Left lobe of liver (tissue), 2 donors: ENCODE results near the gene VSIG10L. TPM values are rescaled to one million over a fixed set of nuclear protein-coding genes. Genes with fewer than 3 reads are reported as not detected.

Source experiments
- ATAC-seq: fragments of 200-7000 bp; cut with Tn5 transposase; one replicate; pipeline ENCODE4 v1.9.1; 2020; ENCODE audit warnings: mild to moderate bottlenecking, moderate library complexity
- DNase-seq: peaks from one replicate; pipeline ENCODE4 v3.0.0-alpha.2; 2020; ENCODE audit warnings: low spot score
- total RNA-seq: library from RNA; stranded (reverse); gene quantifications from one replicate; pipeline ENCODE4 v1.2.1, GENCODE V29; 2021
- donor health status: DM: no; HTN: no; CAD: no; lungs with moderate emphysema.
- donor health status: DM: no; HTN: yes; CAD: no.

The VSIG10L gene
- total RNA-seq: 1.8 TPM

DNA sequence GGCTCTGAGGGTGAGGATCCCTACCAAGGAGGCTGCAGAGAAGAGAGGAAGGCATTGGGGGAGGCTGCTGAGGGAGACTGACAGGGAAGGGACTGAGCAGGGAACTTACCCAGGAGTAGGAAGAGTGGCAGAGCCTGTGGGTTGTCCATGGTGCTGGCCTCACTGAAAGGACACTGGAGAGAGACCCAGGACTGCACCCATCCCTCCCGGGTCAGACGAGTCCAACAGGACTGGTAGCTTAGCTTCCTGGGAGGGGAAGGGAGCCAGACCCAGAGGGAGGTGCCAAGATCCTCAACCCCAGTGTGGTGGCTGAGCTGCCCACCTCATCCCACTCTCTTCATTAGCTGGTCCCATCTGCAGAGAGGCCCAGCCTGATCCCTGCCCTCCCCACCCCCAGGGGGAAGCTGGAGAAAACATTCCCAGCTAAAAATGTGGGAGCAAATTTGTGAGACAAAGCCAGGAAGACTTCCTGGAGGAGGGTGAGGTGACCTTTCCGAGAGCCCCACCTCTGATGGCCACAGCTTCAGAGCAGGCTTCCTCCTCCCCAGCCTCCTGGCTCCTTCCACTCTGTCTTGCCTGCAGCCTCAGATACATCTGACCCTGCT is at the start of gene VSIG10L:
VSIG10L (minus strand) TSS at position 164 of the 605 bp plus-strand sequence; CDS start at position 149, 15 bp downstream.
- DNase-seq (no peak), ATAC-seq (no peak)

DNA sequence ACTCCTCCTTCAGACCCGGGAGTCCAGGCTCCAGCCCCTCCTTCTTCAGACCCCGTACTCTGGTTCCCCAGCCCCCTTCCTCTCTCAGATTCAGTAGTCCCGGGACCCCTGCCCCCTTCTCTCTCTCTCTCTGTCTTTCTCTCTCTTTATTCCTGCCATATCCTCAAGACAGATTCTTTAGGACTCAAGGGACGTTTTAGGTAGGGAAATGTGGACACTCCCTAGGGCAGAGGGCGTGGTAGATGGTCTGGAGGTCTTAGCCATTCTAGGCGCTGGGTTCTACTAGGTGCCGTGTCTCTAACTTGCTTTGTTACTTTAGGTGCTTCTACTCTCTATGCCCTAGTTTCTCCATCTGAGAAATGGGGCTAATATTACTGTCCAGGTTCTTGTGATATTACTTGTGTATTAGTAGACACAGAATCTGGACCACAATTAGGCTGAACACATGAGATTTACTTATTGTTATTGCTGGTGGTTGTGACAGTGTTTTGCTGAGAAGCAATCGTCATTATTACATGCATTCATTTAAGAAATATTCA is 49.2 kb upstream of the VSIG10L start:
- ATAC-seq (no peak), DNase-seq (no peak)

DNA sequence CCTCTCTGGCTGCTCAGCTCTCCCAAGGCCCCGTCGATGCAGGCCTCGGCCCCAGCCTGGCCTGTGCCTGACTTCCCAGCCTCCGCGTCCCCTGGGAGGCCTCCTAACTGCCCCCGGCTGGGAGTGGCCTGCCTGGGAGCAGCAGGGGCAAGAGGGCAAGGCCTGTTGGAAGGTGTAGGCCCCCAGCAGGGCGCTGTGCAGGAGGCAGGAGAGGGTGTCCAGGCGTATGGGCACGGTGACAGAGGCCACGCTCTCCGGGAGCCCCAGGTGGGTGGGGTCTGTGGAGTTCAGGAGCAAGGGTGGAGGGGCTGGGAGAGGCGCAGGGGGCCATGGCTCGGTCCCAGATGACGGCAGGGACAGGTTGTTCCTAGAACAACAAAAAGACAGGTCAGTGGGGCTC is 47.2 kb upstream of the VSIG10L start:
- DNase-seq: no peak
- ATAC-seq: no peak

DNA sequence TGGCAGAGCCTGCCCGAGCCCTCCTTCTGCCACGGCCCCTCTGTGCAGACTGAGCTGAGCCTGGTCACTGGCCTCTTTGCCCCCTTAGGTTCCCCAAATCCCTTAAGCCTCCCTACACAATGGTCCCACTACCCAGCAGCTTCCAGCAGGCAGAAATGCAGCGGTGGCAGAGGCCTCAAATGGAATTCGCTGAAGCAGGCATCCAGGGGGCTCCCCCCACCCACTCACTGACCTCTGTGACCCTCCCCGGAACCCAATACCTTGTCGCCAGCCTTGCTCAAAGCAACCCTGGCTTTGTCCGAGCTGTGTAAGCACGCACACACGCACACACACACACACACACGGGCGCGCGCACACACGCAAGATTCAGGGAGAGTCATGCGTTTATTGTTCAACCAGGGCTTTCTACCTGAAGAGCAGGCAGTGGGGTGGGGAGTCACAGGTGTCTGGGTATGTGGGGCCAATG is 46.0 kb upstream of the VSIG10L start, which contains the start of gene LIM2:
LIM2 (minus strand) TSS at position 51 of the 466 bp plus-strand sequence. CDS start 531 bp downstream, outside the sequence.
- DNase-seq (no peak), ATAC-seq (no peak)

DNA sequence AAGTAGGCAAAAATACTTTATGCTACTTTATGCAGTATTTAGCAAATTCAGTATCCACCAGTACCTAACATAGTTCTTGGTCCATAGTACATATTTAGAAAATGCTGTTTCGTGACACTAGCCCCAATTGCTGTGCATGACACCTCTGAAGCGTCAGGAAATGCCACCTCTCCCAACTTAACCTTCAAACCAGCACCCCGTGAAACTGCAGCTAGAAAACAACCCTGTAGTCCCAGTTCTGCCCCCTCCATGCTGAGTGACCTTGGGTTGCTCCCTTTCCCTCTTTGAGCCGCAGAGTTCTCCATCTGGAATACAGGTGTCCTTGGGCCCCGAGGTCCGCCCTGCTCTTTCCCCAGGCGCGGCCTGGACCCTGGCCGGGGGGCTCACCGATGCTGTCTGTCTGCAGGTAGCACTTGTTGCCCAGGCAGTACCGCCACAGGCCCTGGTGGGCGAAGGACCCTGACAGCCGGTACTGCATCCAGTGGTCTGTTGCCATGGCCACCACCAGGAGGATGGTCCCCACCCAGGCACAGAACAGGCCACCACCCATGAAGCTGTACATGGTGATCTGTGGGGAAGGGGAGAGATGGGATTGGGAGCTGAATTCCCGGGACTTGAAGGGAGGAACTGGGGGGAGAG is 45.1 kb upstream of the VSIG10L start:
- DNase-seq: no peak
- no peak for ATAC-seq

DNA sequence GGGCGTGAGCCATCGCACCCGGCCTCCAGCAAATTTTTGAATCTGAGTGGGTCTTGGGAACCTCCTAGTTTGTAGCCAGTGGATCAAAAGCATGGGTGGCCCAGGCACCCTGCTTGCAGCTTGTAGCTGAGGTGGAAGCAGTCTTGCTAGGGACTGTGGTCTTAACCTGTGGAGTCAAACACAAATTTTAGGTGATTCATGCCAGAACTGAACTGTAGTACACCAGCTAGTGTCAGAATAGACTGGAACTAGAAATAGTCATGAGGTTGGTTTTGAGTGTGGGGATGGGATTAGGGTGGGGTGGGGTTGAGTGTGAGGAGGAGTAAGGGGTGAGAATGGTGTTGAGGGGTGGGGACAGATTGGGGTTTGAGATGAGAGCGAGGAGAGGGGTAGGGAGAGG is 40.1 kb upstream of the VSIG10L start:
- ATAC-seq (no peak), DNase-seq (no peak)

DNA sequence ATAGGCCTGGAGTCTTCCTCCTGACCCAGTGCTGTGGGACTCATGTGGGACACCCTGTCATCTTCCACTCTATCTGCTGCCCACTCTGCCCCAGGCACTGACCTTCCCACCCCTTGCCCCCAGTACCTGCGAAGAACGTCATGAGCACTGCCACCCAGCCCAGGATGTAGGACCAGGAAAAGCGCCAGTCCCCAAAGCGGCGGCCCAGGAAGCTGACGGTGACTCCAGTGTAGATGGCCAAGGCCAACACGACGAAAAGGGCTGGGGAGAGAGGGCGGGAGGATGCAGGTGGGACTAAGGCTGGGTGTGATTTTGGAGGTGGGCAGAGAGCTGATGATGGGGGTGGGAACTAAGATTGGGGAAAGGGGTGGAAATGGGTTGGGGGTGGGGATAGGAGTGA is 38.4 kb upstream of the VSIG10L start:
- DNase-seq (no peak), ATAC-seq (no peak)

DNA sequence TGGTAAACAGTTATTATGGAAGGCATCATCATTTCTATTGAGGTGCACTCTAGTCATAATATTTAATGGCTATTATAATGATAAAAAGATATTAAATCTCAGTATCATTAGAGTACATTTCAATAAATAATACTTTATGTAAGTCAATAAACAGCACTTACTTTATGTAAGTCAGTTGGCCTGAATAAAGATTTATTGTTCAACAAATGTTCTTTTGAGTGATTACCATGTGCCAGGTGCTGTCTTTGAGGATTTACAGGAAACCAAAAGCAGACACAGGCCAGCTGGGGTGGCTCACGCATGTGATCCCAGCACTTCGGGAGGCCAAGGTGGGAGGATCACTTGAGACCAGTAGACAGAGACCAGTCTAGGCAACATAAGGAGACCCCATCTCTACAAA is 35.5 kb upstream of the VSIG10L start:
- ATAC-seq (no peak), DNase-seq (no peak)

DNA sequence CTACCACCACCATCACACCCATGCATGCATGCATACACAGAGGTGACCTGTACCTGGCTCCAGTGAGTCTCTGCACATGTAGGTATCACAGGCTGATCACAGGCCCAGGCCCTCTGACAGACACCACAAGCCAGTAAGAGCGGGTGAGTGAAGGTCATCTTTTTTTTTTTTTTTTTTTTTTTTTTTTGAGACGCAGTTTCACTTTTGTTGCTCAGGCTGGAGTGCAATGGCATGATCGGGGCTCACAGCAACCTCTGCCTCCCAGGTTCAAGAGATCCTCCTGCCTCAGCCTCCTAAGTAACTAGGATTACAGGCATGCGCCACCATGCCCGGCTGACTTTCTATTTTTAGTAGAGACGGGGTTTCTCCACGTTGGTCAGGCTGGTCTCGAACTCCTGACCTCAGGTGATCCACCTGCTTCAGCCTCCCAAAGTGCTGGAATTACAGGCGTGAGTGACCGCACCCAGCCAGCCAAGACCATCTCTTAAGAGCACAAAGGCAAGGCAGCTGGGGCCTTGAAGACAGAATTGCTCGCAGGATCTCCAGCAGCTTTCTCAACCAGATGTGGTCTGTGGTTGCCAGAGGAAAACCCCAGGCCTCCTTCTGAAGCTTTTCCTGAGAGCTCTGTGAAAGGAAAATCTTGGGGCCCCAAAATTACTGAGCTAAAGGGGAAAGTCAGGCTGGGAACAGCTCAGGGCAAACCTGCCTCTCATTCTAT is 33.7 kb upstream of the VSIG10L start:
- DNase-seq (no peak), ATAC-seq (no peak)

DNA sequence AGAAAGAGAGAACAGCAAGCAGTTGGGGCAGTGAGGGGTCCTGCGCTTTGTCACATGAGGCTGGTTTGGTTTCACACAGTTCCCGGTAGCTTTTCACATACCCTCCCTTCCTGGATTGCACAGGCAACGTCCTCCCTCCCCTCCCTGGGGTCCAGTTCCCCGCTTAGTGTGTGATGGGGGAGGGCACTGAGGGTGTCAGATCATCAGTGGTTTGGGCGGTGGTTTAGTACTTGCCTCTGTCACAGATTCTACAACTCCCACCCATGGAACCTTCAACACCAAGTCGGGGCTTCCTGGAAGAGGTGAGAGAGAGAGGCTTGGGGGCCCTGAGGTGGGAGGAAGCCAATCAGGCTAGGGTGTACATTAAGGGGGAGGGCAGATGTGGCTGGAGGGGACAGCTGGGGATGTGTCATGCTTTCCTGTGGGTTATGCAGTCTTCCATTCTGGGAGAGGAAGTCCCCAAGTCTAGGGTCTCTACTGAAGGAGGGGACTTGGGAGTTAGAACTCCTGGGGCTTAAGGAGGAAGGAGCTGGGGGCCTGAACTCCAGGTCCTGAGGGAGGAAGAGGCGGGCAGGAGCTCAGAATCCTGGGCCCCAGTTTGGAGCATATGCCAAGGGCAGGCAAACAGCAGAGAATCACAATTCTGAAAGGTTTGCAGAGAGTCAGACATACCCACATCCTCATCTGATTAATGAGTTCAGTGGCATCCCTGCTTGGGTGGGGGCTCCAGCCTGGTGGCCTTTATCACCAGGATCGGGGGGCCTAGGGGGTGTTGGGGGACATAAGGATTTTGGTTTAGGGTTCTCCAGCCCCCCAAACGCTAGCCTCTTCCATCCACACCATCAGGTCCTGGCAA is 30.9 kb upstream of the VSIG10L start, which contains the start of gene NKG7:
NKG7 (minus strand) TSS at position 6 of the 856 bp plus-strand sequence. CDS start 119 bp downstream, outside the sequence.
- no peak for DNase-seq
- no peak for ATAC-seq

DNA sequence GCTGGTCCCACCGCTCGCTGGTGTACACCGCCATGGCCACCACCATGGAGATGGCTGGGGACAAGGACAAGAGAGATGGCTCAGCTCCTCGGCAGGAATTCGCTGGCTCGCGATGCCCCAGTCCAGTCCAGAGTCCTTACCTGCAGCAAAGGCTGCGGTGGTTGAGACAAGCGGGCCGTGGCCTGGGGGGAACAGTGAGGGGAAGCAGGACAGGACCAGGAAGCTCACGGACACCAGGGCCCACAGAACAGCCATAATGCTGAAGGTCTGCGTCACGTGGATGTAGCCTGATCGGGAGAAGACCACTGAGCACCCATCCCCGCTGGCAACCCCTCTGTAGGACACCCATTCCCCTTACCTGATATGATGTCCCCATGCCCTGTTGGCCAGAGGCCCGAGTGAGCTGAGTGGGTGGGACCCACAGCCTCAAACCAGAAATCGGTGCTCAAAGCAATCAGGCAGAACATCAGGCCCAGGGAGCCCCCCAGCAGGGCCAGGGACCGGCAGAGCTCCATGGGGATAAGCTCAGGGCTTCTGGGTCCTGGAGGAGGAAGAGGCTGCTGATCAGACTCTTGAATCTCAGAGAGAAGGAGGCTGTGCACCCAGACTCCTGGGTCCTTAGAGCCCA is 30.2 kb upstream of the VSIG10L start:
- ATAC-seq (no peak), DNase-seq (no peak)

DNA sequence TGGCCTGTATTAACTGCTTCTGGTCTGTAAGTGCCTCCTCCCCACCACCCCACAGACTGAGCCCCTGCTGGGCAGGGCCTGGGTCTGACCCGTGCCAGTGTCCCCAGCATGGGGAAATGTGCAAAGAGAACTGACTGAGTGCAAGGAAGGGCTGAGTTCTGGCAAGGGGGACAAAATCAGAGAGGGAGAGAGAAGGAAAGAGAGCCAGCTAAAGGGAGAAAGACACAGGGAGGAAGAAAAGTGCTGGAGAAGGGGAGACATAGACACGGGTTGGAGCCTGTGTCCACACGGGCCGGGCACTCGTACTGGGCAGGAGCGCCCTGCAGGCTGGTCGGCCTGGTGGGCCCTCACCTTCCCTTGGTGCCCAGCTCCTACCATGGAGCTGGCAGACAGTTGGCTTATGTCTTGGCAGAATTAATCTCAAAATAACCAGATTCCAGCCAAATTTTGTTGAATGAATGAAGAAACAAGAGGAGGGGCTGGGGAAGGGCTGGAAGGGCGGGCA is 29.3 kb upstream of the VSIG10L start:
- DNase-seq: no peak
- no peak for ATAC-seq

DNA sequence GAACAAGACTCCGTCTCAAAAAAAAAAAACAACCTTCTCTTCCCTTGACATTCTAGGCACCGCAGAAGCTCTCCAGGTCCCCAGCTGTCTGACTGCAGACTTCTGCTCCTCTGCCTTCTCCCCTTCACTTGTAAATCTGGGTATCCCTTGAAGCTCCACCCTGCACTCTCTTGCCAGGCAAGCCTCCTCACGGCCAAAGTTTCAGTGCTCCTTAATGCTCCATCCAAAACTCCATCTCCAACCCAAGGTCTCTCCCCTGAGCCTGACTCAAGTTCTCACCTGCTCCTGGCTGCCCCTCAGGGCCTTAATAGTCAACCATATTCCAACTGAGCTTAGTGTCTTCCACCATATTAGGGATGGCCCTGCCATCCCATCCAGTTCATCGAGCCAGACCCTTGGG is 28.3 kb upstream of the VSIG10L start:
- DNase-seq (no peak), ATAC-seq (no peak)

DNA sequence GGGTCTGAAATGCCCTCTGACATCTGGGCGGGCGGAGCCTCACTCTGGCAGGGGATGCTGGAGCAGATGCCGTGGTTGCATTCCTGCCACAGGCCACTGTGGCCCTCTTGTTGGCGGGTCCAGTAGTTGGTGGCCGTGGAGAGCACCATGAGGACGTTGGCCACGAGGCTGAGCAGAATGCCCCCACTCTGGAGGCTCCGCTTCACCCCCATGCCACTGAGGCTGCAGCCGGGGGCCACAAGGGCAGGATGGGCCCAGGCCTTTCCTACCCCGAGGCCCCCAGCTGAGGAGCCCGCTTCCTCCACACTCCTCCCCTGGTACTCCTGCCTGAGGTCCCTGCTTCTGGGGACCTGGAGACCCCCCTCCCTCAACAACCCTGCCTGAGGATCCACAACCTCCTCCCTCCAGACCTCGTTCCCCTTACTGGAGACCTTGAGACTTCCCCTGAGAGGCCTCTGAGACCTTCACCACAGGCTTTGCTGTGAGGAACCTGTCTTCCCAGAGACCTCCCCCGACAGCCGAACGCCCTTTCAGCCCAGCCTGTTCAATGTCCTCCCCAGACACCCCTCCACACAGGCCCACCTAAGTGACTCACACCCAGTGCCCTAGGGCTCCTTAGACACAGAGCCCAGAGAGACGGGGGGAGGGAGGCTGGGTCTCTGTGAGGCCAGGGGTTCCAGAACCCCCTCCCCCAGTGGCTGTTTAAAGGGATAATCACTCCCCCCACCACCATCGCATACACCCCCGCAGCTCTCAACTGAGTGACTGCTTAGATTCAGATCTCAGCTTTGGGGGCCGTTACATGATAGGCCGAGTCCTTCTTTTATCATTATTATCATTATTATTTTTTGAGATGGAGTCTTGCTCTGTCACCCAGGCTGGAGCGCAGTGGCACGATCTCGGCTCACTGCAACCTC is 26.7 kb upstream of the VSIG10L start, which contains the start of gene CLDND2:
CLDND2 (minus strand) TSS at position 638 of the 917 bp plus-strand sequence; CDS start at position 212, 426 bp downstream.
- ATAC-seq: no peak
- DNase-seq: no peak

DNA sequence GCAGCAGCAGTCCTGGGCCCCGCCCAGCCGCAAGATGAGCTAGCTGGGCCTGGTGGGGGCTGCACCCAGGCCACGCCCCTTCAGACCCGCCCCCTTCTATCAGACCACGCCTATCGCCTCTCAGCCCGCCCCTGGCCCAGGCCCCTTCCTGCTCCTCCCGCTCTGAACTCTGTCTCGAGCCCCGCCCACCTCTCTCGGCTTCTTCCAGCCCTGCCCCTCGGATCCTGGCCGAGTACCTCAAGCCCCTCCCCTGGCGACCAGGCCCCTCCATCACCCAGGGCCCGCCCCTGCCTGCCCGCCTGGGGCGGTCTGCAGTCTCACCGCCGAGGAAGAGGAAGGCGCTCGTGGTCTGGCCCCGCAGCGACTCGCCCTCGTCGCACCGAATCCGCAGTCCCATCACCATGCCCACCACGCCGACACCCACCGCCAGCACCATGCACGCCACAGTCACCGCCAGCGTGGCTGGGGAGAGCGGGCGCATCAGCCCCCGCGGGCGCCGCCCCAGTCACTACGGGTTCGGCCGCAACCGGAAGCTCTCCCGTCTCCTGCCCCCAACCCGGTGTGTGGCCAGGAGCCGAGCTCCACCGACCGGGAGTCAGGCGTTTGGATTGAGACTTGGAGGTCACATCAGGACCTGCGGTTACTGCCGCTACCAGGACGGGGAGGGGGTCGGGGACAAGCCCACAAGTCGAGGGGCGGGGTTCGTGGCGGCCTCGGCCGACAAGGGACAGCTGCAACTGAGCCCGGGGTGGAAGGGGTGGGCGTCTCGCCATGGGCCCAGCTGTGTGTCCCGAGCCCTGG is 25.8 kb upstream of the VSIG10L start:
- ATAC-seq (peak; percentile 81), DNase-seq (peak; percentile 99)

DNA sequence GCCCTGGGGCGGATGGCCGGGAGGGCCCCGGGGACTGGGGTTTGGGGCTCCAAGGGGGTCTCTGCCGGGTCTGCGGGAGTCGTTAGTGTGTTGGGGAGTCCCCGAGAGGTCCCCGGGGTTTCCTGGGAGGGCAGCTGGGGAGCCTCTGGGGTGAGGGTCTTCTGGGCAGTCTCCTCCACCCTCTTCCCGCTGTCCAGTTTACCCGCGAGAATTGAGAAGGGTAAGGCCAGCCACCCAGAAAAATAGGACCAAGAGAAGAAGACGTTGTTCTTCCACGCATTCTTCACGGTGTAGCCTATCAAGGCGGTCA is 25.3 kb upstream of the VSIG10L start:
- ATAC-seq: no peak
- DNase-seq: peak; percentile 72

DNA sequence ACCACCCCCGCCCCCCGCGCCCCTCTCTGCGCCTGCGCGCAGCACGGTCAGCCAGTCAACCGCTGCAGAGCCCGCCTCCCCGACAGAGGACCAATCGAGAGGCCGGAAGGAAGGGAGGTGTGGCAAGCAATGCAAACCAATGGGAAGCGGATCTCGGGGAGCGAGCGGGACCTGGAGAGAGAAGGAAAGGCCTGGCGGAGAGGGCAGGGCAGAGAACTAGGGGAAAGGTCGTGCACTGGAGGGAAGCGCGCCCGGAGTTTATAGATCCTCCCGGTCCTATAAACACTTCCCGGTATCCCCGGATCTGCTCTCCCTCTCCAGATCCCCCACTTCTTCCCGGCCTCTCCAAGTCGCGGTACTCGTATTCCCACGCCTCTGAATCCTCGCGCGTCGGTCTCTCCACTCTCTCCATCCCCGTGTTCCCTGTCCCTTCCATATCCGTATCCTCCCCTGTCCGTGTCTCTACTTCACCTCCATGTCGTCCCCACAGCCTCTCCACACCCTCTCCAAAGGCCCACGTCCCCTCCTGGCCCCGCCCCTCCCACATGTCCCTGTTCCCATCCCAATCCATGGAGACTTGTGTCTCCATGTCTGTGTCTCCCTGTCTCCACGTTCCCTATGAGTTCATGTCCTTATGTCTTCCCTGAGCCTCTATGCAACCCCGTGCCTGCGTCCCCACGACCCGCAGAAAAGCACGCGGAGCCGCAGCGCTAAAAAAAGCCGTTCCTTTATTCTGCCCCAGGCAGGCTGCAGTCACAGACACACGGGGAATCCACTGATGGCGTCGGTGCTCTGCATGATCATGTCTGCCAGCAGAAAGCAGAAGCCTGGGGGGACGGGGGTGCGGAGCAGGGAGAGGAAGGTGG is 24.7 kb upstream of the VSIG10L start:
- peak; percentile 99 for DNase-seq
- peak; percentile 72 for ATAC-seq
